Measurements from ENCODE around the gene TENM3.

The TENM3 gene

GRCh38 chr4:182307746-182308145 is 64.5 kb downstream of the TENM3 start:
- DNase-seq (ENCODE audit: low read depth, low spot score): no peak
- H3K4me3 ChIP-seq (ENCODE audit: low read length): no peak overlapping the region

- no peak overlapping the region for H3K4me3 ChIP-seq (ENCODE audit: low read length)
- no peak for DNase-seq (ENCODE audit: low read depth, low spot score)
These were observed 66.7 kb downstream of the TENM3 start for GRCh38 chr4:182309877-182310276.

GRCh38 chr4:182310316-182310715 is 67.1 kb downstream of the TENM3 start:
- DNase-seq (ENCODE audit: low read depth, low spot score): no peak
- H3K4me3 ChIP-seq (ENCODE audit: low read length): no peak overlapping the region

DNA sequence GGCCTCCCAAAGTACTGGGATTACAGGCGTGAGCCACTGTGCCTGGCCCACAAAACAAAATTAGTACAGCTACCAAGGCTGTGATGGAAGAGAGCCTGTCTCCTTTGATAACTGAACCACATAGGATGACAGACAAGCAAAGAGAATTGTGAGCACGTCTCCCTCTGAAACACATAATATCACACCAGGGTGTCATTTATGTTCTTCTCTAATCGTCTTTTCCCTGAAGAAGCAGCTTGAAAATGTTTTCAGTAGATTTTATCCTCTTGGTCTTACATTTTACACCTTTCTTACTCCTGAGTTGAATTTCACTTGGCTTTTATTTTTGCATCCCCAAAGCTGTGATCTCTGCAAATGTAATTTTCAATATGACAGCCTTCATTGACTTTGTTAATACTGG is 67.8 kb downstream of the TENM3 start:
- no peak overlapping the region for H3K4me3 ChIP-seq (ENCODE audit: low read length)
- no peak for DNase-seq (ENCODE audit: low read depth, low spot score)

DNA sequence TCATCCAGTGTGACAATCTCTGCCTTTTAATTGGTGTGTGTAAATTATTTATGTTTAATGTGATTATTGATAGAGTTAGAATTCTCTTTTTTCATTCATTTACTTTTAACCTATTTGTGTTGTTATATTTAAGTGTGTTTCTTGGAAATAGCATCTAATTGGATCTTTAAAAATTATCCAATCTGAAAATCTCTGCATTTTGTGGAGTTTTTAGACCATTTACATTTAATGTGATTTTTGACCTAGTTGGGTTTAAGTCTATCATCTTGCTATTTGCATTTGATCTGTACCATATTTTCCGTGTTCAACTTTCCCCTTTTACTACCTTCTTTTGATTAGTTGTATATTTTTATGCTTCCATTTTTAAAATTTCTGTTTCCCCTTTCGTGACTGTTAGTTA is 71.3 kb downstream of the TENM3 start:
- no peak overlapping the region for H3K4me3 ChIP-seq (ENCODE audit: low read length)
- DNase-seq (ENCODE audit: low read depth, low spot score): no peak

DNA sequence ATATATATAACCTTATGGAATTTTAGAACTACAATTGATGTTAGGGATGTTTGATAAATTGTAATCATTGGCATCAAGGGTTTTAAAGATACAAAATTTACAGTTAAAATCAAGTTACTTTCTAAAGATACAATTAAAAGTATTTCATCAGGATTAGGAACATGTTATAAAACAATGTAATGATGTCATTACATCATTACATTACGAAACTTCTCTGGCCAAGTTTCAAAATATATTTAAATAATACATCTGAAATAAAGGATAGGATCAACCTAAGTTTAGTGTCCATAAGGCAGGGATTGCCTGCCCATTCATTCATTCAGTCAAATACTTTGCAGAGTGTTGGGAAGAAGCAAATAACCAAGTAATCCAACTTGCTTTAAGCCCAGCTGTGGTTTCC is 75.1 kb downstream of the TENM3 start:
- H3K4me3 ChIP-seq (ENCODE audit: low read length): no peak overlapping the region
- DNase-seq (ENCODE audit: low read depth, low spot score): no peak

GRCh38 chr4:182320092-182320491 is 76.9 kb downstream of the TENM3 start:
- H3K4me3 ChIP-seq (ENCODE audit: low read length): no peak overlapping the region
- no peak for DNase-seq (ENCODE audit: low read depth, low spot score)

GRCh38 chr4:182320580-182320979 is 77.4 kb downstream of the TENM3 start:
- no peak for DNase-seq (ENCODE audit: low read depth, low spot score)
- H3K4me3 ChIP-seq (ENCODE audit: low read length): no peak overlapping the region

DNA sequence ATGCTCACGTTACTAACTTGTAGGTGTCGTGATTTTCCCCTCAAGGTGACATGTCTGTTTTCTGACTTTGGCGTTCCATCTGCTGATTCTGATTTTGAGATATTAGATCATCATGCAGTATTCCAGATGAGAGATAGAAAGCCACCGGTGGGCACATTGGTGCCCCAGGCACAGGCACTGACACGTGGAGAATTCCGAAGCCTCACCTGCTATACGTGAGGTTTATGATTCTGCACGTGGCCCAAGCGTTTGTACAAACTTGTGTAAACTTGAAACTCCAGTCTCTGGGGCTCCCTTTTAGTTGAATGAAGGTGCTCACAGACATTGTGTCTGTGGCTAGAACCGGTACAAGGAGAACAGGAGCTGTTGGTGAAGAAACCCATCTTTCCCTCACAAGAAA is 81.1 kb downstream of the TENM3 start:
- no peak overlapping the region for H3K4me3 ChIP-seq (ENCODE audit: low read length)
- DNase-seq (ENCODE audit: low read depth, low spot score): no peak

- no peak for DNase-seq (ENCODE audit: low read depth, low spot score)
- H3K4me3 ChIP-seq (ENCODE audit: low read length): no peak overlapping the region
These were observed 82.2 kb downstream of the TENM3 start for GRCh38 chr4:182325397-182325796.

DNA sequence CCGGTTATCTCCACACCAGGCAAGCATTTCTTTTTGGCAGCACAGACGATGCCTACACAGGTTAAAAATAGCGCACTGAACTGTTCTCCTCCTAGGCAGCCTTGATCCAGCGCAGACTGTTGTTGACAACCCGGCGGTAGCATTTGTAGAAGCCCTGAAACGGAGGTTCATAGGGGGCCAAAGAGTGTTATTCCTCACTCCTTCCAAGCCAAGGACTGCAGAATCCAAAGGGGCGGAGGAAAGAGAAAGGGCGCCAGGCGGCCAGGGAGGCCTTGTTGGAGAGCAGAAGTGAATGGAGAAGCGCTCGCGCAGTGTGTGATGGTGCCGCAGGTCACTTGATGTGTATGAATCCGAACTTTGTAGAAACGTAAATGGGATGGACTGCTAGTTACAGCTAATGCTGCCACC is 82.7 kb downstream of the TENM3 start:
- DNase-seq (ENCODE audit: low read depth, low spot score): no peak
- no peak overlapping the region for H3K4me3 ChIP-seq (ENCODE audit: low read length)

GRCh38 chr4:182328505-182328904 is 85.3 kb downstream of the TENM3 start:
- DNase-seq (ENCODE audit: low read depth, low spot score): no peak
- H3K4me3 ChIP-seq (ENCODE audit: low read length): no peak overlapping the region

GRCh38 chr4:182337366-182337765 is 94.2 kb downstream of the TENM3 start:
- DNase-seq (ENCODE audit: low read depth, low spot score): no peak
- no peak overlapping the region for H3K4me3 ChIP-seq (ENCODE audit: low read length)

- H3K4me3 ChIP-seq (ENCODE audit: low read length): no peak overlapping the region
- DNase-seq (ENCODE audit: low read depth, low spot score): no peak
These were observed 94.9 kb downstream of the TENM3 start for GRCh38 chr4:182338063-182338462.

DNA sequence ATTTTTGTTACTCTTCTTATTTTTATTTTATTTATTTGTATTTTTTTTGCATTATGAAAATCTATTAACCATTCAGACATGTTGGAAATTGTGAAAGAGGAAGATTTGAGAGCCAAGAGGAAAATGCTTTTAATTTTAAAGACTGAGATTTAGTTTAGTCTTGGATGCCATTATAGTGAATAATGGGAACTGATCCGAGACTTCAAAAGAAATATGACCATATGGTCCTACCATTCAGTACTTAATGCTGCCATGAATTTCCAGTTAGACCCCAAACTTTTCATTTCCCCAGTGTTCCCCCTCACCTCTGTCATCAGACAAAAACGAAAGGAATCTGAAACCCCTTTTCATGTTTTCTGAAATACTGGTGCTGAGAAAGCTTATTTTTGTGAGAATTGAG is 95.5 kb downstream of the TENM3 start:
- no peak overlapping the region for H3K4me3 ChIP-seq (ENCODE audit: low read length)
- no peak for DNase-seq (ENCODE audit: low read depth, low spot score)

DNA sequence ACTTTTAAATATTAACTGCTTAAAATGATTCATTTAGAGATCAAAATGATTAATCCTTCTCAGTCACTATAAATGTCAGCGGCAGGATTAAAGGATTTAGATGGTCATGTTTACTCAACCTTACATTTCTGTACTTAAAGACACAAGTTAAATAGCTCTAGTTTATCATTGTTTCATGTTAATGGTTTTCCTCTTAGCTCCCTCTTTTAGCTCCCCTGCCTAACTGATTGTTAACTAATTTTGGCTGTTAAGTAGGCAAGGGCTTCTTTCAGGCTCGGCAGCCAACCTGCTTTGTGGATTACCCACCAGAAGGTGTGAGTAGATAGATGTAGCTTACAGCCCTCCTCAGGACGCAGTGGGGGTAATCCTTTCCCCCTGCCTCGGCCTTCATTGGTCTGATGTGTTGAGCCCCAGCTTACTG is 96.0 kb downstream of the TENM3 start:
- H3K4me3 ChIP-seq (ENCODE audit: low read length): no peak overlapping the region
- no peak for DNase-seq (ENCODE audit: low read depth, low spot score)

GRCh38 chr4:182343453-182343852 is 100.3 kb downstream of the TENM3 start:
- DNase-seq (ENCODE audit: low read depth, low spot score): no peak

DNA sequence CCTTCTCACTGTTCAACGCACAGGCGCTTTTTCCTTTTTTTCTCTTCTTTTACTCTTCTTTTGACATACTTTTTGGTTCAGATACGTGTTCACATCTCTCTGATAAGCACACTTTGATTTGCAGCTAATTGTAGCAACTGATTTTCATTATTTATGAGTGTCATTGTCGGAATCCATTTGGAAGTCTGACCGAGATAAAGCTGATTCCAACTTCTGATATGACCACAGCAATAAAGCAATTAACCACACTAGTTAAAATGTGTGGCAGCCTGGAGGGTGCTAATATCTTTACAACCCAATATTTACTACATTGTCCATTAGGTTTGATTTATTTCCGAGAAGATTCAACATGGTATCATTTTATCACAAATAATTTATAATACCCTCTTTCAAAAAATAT is 101.8 kb downstream of the TENM3 start:
- no peak overlapping the region for H3K4me3 ChIP-seq (ENCODE audit: low read length)
- DNase-seq (ENCODE audit: low read depth, low spot score): no peak

More at GRCh38 chr4:182343453-182343852, 100.3 kb downstream of the TENM3 start:
- H3K4me3 ChIP-seq (ENCODE audit: low read length): no peak overlapping the region

GRCh38 chr4:182346250-182346649 is 103.0 kb downstream of the TENM3 start:
- H3K4me3 ChIP-seq (ENCODE audit: low read length): no peak overlapping the region
- no peak for DNase-seq (ENCODE audit: low read depth, low spot score)

DNA sequence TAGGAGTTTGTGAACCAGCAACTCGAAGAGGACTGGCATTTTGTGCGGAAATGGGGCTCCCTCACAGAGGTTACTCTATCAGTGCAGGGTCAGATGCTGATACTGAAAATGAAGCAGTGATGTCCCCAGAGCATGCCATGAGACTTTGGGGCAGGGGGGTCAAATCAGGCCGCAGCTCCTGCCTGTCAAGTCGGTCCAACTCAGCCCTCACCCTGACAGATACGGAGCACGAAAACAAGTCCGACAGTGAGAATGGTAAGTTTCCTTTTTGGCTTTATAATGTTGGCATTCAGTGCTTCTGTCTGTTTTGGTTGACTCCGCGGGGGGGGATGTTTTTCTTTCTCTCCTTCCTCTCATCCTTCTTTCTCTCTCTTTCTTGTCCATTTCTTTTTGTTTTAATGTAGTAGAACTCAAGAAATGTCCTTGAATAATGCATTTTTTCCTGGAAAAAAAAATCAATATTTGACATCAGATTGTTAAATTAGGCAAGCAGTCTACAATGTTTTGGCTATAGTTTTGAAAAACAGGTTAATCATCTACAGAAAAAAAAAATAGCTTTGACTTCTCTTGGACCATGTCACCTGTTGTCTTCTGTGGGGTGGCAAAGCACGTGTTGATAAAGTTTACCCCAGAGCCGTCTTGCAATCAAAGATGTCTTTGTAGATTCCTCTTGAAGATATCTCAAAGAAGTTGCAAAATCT is 103.6 kb downstream of the TENM3 start:
- DNase-seq (ENCODE audit: low read depth, low spot score): no peak
- no peak overlapping the region for H3K4me3 ChIP-seq (ENCODE audit: low read length)

- DNase-seq (ENCODE audit: low read depth, low spot score): no peak
- H3K4me3 ChIP-seq (ENCODE audit: low read length): no peak overlapping the region
These were observed 105.7 kb downstream of the TENM3 start for GRCh38 chr4:182348779-182349326.
